ENCODE results near the gene CMC2. TPM values are rescaled to one million over a fixed set of nuclear protein-coding genes. Genes with fewer than 3 reads are reported as not detected.

CMC2 gene
- total RNA-seq, result 33.5 and 76.1 TPM in 2 replicates

DNA sequence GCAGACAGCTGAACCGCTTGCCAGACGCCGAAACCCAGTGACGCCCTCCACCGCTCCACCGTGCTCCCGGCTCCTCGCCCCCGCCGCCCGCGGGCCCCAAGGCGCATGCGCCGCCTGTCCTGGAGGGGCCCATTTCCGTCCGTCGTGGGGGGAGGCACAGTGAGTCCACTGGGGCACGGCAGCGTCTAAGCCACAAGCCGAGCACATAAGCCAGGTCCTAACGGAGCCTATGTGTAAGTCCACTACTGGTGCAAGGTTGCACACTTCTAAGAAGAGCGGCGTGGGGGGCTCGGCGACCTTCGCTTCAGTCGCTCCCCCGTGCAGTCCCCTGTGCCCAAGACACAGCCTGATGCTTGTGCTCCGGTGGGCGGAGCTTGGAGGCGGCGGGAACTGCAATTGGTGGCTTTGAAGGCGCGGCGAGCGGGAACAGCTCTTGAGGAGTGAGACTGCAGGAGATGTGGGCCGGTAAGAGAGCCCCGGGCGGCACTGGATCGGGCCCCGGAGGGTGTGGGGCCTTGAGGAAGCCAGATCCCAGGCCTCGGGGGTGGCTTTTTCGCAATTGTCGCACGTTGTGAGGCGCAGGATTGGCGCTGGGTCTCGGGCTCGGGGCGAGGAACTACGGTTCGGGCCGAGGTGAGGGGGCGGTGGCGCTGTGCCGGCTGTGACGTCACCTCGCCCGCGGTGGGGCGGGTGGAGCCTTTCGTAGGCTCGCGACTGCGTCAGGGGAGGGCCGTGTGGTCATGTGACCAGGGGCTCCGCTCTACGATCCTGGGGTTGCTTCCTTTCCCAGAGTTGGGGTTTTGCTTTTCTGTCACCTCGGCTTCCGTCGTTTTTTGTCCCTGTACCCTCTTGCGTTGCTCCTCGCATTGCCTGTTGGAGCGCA lies at the start of gene CMC2, which contains the start of gene CENPN:
CMC2 (minus strand) TSS at position 73 of the 883 bp plus-strand sequence. CDS start 9,491 bp downstream, outside the sequence.
CENPN (plus strand) TSS at position 402 of the 883 bp plus-strand sequence. CDS start 4,726 bp downstream, outside the sequence.

GRCh38 chr16:81035398-81035974 lies 28.8 kb upstream of the CMC2 start, which contains the start of gene ATMIN:
TSS of gene ATMIN (plus strand) at chr16:81035842. CDS start at chr16:81035871, 29 bp downstream.

Other genes with a start within 250 kb of the CMC2 start
- 6.5 and 7.5 TPM in 2 replicates for gene CDYL2, start 202.3 kb downstream of the CMC2 start, total RNA-seq
- 15.8 and 64.0 TPM in 2 replicates for gene CENPN, start 329 bp upstream of the CMC2 start, total RNA-seq
- gene ATMIN, start 29.0 kb upstream of the CMC2 start, total RNA-seq, result 41.4 and 47.4 TPM in 2 replicates
- 0.85 TPM in 1 of 2 replicates, not detected in the other for gene C16orf46, start 70.4 kb upstream of the CMC2 start, total RNA-seq
- gene GCSH, start 89.5 kb upstream of the CMC2 start, total RNA-seq, result 12.1 and 18.4 TPM in 2 replicates
- not detected in 2 replicates for gene BCO1, start 231.8 kb upstream of the CMC2 start, total RNA-seq

All from regular cardiac myocyte (primary cell).